Smooth muscle cell (in vitro differentiated cells): ENCODE results near the gene APOA4. TPM values are rescaled to one million over a fixed set of nuclear protein-coding genes. Genes with fewer than 3 reads are reported as not detected.
"Not testable (repeated sequence)": the region's sequence is repeated elsewhere in the genome, so short reads cannot be mapped to it uniquely, and the experiment has no call there.

Experiments
- DNase-seq: peaks from one replicate; lab custom pipeline; 2025; ENCODE audit not compliant: unreplicated experiment; lab: John Stamatoyannopoulos, UW
- H2AFZ ChIP-seq: fragments of 200-600 bp; sonication (generic); 2 replicates; pipeline ENCODE4 v1.6.0; 2016; ENCODE audit warnings: antibody characterized with exemption, low read depth, mild to moderate bottlenecking
- H3F3A ChIP-seq: fragments of 200-600 bp; sonication (generic); 2 replicates; pipeline ENCODE4 v1.6.0; 2017; ENCODE audit warnings: antibody characterized with exemption, low read depth
- H3K27ac ChIP-seq: fragments of 200-600 bp; sonication (generic); 2 replicates; pipeline ENCODE4 v1.5.1; 2016; ENCODE audit warnings: low read depth, mild to moderate bottlenecking
- H3K27me3 ChIP-seq: fragments of 200-600 bp; sonication (generic); 2 replicates; pipeline ENCODE4 v1.6.1; 2016; ENCODE audit warnings: low read depth, mild to moderate bottlenecking
- H3K36me3 ChIP-seq: fragments of 200-600 bp; sonication (generic); 2 replicates; pipeline ENCODE4 v1.5.1; 2016; ENCODE audit warnings: low read depth
- H3K4me1 ChIP-seq: fragments of 200-600 bp; sonication (generic); 2 replicates; pipeline ENCODE4 v1.5.1; 2016; ENCODE audit warnings: low read depth
- H3K4me2 ChIP-seq: fragments of 200-600 bp; sonication (generic); 2 replicates; pipeline ENCODE4 v1.6.0; 2016; ENCODE audit warnings: mild to moderate bottlenecking
- H3K4me3 ChIP-seq: fragments of 200-600 bp; sonication (generic); 2 replicates; pipeline ENCODE4 v1.5.1; 2016; ENCODE audit warnings: mild to moderate bottlenecking
- H3K79me2 ChIP-seq: fragments of 200-600 bp; sonication (generic); 2 replicates; pipeline ENCODE4 v1.6.0; 2016; ENCODE audit warnings: low read depth, mild to moderate bottlenecking
- H3K9ac ChIP-seq: fragments of 200-600 bp; sonication (generic); 2 replicates; pipeline ENCODE4 v1.6.0; 2016; ENCODE audit warnings: low read depth
- H3K9me3 ChIP-seq: fragments of 200-600 bp; sonication (generic); replicated peaks from 2 replicates; pipeline ENCODE4 v1.5.1; 2016; ENCODE audit warnings: low read depth
- H4K20me1 ChIP-seq: fragments of 200-600 bp; sonication (generic); 2 replicates; pipeline ENCODE4 v1.6.0; 2016; ENCODE audit warnings: low read depth
- CTCF ChIP-seq: fragments of 200-600 bp; sonication (generic); IDR thresholded peaks from 2 replicates; pipeline ENCODE4 v1.5.1; 2017; ENCODE audit warnings: borderline replicate concordance, mild to moderate bottlenecking, antibody characterized with exemption; ENCODE audit not compliant: insufficient read depth, poor library complexity, severe bottlenecking
- WGBS: methylation state at CpG from one replicate; pipeline ENCODE4 v1.1.7; 2016; ENCODE audit warnings: low lambda C conversion rate; 5-methylcytosine and 5-hydroxymethylcytosine counted together
- polyA plus RNA-seq: library from polyadenylated mRNA; unstranded; fragments of >200 nt; fragmentation: Nextera tagmentation; extraction: Ambion mirVana; gene quantifications from 2 replicates; pipeline ENCODE4 v1.2.1, GENCODE V29; 2016
- total RNA-seq: library from RNA; depleted of rRNA; stranded (reverse); fragments of >200 nt; gene quantifications from 2 replicates; pipeline ENCODE4 v1.2.3, GENCODE V29; 2014

The APOA4 gene
- total and polyA plus RNA-seq, 2 experiments from 2014 or later = 0.15 TPM; not detected in 1

GRCh38 chr11:116807601-116808261 lies 15.4 kb downstream of the APOA4 start:
- Histone ChIP-seq H2AFZ (no peak overlapping the region), H3K9me3 (no peaks in the 10 kb centered on the region), H3K9ac (no peak overlapping the region), H3K4me1 (no peaks in the 10 kb centered on the region), H3K27me3 (no peaks in the 10 kb centered on the region), H3K4me3 (no peak overlapping the region), H4K20me1 (no peaks in the 10 kb centered on the region), H3K36me3 (no peaks in the 10 kb centered on the region), H3K79me2 (no peaks in the 10 kb centered on the region), H3K4me2 (no peak overlapping the region), H3F3A (no peaks in the 10 kb centered on the region), H3K27ac (no peak overlapping the region)
- TF ChIP-seq CTCF = no peak
- 92% methylated on average over 6 of the region's 6 CpGs for WGBS
- DNase-seq = no peak

GRCh38 chr11:116804001-116804400 lies 19.1 kb downstream of the APOA4 start:
- Histone ChIP-seq H3F3A (no peaks in the 10 kb centered on the region), H3K27me3 (no peaks in the 10 kb centered on the region), H3K9ac (no peak overlapping the region), H3K4me3 (no peak overlapping the region), H3K4me1 (no peaks in the 10 kb centered on the region), H3K27ac (no peak overlapping the region), H4K20me1 (no peaks in the 10 kb centered on the region), H3K79me2 (no peaks in the 10 kb centered on the region), H3K4me2 (no peak overlapping the region), H3K36me3 (no peaks in the 10 kb centered on the region), H3K9me3 (no peaks in the 10 kb centered on the region), H2AFZ (no peak overlapping the region)
- WGBS = 79% methylated on average over 3 of the region's 3 CpGs
- no peak for DNase-seq
- no peak for TF ChIP-seq CTCF

- not testable (repeated sequence) for H2AFZ ChIP-seq, H3K4me2 ChIP-seq, H3K36me3 ChIP-seq, H3K9ac ChIP-seq, H4K20me1 ChIP-seq, H3K4me3 ChIP-seq, H3K27me3 ChIP-seq, H3F3A ChIP-seq, H3K27ac ChIP-seq, H3K9me3 ChIP-seq, H3K79me2 ChIP-seq, DNase-seq, H3K4me1 ChIP-seq
These were observed 21.4 kb downstream of the APOA4 start for GRCh38 chr11:116801662-116802061.

GRCh38 chr11:116800610-116801009 lies 22.5 kb downstream of the APOA4 start:
- Histone ChIP-seq H2AFZ (no peak overlapping the region), H3K9ac (no peak overlapping the region), H3K4me3 (no peak overlapping the region), H3K27ac (no peak overlapping the region), H3K27me3 (no peaks in the 10 kb centered on the region), H3K4me2 (no peak overlapping the region), H3K4me1 (no peaks in the 10 kb centered on the region), H3K9me3 (no peaks in the 10 kb centered on the region), H4K20me1 (no peaks in the 10 kb centered on the region), H3F3A (no peaks in the 10 kb centered on the region), H3K79me2 (no peaks in the 10 kb centered on the region), H3K36me3 (no peaks in the 10 kb centered on the region)
- 95% methylated on average over 2 of the region's 2 CpGs for WGBS
- TF ChIP-seq CTCF = no peak
- DNase-seq = no peak
